ENCODE results near the gene UST.

GRCh38 chr6:148736774-148737412 is 9.9 kb upstream of the UST start:
- TF ChIP-seq JUND (IDR thresholded peaks at IDR 0.05) (no peak), EZH2 (IDR thresholded peaks at IDR 0.05) (no peak), CTCF (IDR thresholded peaks at IDR 0.05 in 2 of 3, conservative IDR thresholded peaks at IDR 0.05 in 1 of 3; ENCODE audit: borderline replicate concordance in 1 of 3, insufficient read depth in 1 of 3, low read depth in 2 of 3, low read length in 2 of 3) (no peak), ATF3 (IDR thresholded peaks at IDR 0.05) (no peak), MAX (IDR thresholded peaks at IDR 0.05) (no peak)
